COLO668 (cell line): ENCODE measurements around the gene UGT8.

Experiments used
- DNase-seq: peaks from one replicate; lab custom pipeline; 2025; ENCODE audit not compliant: unreplicated experiment; lab: John Stamatoyannopoulos, UW

Gene UGT8

GRCh38 chr4:114677346-114677979 is 78.9 kb downstream of the UGT8 start:
- DNase-seq, result no peak

GRCh38 chr4:114684462-114684861 is 85.9 kb downstream of the UGT8 start:
- no peak for DNase-seq

GRCh38 chr4:114688059-114688458 is 89.5 kb downstream of the UGT8 start:
- no peak for DNase-seq

GRCh38 chr4:114690571-114690970 is 92.0 kb downstream of the UGT8 start:
- no peak for DNase-seq

- DNase-seq, result no peak
Observed at GRCh38 chr4:114691865-114692264, 93.3 kb downstream of the UGT8 start.

- DNase-seq, result no peak
Observed at GRCh38 chr4:114692958-114693357, 94.4 kb downstream of the UGT8 start.

- DNase-seq, result no peak
Observed at GRCh38 chr4:114694770-114695169, 96.2 kb downstream of the UGT8 start.

GRCh38 chr4:114698231-114698630 is 99.6 kb downstream of the UGT8 start:
- no peak for DNase-seq

- DNase-seq, result no peak
Observed at GRCh38 chr4:114701491-114701890, 102.9 kb downstream of the UGT8 start.

- no peak for DNase-seq
Observed at GRCh38 chr4:114717432-114717831, 118.8 kb downstream of the UGT8 start.

- DNase-seq, result no peak
Observed at GRCh38 chr4:114725066-114725465, 126.5 kb downstream of the UGT8 start.

- DNase-seq, result no peak
Observed at GRCh38 chr4:114727461-114727860, 128.9 kb downstream of the UGT8 start.
